Stimulated activated CD8-positive, alpha-beta memory T cell treated with anti-CD3 and anti-CD28 coated beads, Interleukin-7, amount 100 ng/mL, for 4 hours (primary cell): Measurements from ENCODE around the gene ATP5F1E.

Experiments used
- DNase-seq, 2 donors: peaks; one replicate each; pipeline ENCODE4 v3.0.0-alpha.2; 2020; ENCODE audit warnings: low read depth in 2 of 2

Gene ATP5F1E

DNA sequence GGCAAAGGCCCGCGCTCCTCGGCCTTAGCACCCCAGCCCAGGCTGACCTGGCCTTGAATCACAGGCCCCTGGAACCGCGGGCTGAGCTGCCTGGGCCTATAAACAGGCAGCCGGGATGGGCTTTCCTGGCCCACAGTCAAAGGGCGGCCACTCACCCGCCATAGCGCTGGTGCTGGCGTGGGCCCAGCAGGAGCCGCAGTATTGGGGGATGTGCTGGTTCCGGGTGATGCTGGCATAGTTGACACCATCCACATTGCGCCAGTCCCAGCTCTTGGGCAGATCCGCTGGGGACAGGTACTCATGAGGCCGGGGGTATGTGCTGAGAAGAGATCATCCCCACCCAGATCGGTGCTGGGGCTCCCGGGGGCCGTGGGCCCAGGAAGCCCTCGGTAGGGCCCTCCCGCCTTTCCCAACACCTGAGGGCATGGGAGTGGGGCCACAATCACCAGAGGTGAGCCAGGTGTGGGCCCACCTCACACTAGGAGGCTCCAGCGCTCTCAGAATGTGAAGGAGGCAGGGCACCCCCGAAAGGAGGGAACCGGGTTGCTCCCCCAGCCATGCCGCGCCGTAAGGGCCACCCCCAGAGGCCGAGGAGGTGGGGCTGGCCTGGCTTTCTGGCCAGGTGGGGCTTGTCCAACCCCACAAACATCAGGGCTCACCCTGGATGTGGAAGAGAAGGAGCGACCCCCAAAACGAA lies 25.8 kb downstream of the ATP5F1E start:
- no peak for DNase-seq

DNA sequence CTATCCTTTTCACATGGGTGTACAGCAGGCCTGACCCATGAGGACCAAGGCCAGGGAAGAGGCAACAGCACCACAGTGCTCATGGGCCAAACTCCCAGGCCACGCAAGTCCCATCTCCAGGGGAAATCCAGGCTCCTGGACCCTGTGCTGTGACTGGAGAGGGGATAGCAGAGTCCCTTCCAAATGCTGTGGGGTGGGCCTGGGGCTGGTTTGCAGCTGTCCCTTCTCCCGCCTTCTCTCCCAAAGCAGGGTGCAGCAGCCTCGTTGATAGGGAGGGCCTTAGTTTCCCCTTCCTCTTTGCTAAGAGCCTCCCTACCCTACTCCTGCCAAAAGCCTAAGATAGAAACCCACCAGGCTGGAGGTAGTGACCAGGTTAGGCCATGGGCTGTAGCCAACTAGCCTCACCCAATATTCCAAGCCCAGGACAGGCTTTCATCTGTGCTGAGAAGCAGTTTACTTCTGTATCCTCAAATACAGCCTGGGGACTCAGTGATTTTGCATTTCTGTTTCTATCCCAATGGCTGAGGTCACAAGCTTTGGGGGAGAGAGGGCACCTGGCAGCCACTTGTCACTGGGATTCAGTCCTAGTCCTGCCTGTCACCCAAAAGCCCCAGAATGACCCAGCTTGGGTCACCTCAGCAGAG lies 26.5 kb downstream of the ATP5F1E start:
- no peak for DNase-seq

DNA sequence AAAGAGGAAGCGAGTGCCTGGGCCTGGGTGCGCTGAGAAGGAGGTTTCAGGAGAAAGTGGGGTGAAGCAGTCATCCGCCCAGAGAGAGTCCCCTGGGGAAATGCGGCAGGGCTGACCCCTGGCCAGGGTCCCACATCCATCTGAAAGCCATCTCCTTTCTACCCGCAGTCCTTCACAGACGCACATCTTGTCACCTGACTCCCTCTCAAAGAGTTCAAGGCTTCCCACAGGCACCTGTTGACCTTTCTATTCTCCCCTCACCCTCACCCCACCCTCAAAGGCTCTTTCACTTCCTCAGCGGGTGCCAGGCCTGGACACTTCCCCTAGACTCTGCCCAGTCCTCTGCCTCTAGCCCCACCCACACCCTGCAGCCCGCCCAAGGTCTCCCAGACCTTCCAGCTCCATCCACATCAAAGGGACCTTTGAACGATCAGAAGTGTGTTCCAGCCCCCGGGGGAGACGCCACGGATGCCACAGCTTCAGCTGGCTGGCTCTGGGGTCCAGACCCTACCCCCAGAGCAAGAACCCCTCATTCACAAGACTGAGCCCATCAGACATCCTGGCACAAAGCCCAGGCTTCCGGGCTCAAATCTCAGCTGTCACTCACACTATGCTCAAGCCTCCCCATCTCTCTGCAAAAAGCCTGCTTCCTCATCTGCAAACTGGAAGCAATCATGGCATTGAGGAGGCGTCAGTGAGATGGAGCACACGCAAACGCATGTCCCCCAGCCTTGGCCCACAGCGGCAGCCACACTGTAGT lies 27.2 kb downstream of the ATP5F1E start:
- no peak for DNase-seq

DNA sequence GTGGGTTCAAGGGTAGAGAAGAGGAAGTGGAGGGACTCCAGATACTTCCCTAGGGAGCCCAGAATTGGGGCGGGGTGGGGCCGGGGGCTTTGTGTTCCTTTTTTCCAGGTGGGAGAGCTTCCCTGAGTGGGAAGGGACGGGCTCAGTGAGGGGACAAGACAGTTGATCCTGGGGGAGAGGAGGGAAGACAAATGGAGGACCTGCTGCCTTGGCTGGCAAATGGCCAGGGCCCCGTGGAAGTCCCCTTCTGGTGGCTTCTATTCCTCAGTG lies 27.7 kb downstream of the ATP5F1E start:
- no peak for DNase-seq

DNA sequence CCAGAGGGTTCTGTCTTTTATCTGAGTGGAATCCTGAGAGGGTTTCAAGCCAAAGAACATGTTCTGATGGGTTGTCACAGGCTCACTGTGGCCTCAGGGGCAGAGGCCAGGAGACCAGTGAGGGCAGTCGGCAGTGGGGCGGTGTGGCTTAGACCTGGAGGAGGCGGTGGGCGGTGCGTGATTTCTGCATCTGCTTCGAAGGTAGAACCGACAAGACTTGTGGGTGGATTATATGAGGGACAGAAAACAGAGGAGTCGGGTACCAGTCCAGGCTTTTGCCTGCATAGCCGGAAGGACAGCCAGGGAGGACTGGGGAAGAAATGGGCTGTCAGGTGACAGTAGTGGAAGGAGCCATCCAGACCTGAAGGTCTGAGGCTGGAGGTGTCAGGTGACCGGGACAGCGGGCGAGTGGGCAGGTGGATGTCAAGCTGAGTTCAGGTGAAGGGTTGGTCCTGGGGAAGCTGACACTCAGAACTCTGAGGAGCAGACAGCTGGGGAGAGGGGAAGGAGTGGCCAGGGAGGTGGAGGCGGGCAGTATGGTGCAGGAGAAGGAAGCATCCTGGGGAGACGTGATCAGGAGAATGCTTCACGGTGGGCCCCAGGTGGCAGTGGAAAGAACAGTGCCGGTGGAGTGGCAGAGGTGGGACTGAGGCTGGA lies 28.2 kb downstream of the ATP5F1E start:
- DNase-seq, result no peak

DNA sequence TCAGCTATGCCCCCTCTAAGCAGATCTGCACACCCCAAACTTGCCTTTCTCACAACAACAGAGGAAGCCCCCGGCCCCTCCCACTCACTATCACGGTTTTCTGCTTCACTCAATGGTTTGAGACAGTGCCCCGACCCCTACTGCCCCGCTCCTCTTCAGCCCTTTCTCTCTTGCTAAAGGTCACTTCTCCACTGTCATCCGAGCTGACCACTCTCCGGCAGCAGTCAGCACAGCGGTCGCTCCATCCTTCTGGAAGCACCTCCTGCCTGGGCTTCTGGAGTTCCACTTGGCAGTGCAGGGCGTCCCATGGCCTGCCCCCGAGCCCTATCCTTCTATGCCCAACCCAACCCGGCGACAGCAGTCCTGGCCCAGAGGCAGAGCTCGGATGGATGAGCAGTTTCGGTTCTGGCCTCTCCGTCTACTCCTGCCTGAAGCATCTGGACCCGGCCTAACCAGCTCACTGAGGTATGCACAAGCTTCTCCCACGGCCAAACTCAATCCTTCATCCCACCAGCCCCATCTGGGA lies 29.2 kb downstream of the ATP5F1E start:
- no peak for DNase-seq

DNA sequence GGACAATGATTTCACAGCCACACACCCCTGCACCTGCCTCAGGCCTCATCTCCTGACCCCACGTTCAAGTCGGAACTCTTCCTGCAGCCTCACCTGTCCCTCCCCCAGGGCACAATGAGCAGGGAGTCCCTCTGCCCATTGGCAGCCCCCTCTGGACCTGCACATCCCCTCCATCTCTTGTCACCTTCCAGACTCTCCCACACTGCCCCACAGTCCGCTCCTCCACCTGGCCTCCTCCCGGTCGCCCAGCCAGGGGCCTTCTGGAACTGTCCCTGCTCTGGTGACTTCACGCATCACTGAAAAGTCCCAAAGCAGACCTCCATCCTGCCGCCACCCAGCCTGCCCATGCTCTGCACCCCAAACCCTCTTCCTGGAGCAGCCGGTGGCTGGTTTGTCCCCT lies 29.7 kb downstream of the ATP5F1E start:
- no peak for DNase-seq

DNA sequence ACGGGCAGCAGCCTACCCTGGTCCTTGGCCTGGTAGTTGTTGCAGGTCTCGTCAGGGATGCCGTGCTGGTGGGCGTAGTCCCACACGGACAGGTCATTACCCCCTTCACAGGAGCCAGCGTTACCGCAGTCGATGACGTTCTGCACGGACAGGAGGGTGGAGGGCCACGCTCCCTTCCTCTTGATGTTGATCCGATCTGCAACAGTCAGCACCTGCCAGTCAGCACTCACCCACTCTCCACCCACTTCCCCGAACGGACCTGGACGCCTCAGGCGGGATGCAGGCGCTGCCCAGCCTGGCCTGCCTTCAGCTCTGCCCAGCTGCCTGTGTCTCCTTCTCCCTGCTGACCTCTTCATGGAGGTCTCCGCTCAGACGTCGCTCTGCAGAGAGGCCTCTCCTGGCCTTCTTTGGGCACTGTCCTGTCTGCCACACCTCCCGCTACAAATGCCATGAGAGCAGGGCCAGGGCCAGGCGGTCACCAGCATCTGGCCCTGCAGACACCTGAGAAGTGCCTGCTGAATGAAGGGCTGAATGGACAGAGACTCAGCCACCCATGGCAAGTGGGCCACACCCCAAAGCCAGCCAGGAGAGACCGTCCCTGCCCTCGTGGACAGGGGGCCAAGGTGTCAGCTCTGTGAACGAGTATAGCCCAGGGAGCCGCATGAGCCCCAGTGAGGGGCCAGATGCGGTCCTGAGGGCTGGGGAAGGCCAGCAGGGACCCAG lies 30.5 kb downstream of the ATP5F1E start:
- DNase-seq, result no peak

DNA sequence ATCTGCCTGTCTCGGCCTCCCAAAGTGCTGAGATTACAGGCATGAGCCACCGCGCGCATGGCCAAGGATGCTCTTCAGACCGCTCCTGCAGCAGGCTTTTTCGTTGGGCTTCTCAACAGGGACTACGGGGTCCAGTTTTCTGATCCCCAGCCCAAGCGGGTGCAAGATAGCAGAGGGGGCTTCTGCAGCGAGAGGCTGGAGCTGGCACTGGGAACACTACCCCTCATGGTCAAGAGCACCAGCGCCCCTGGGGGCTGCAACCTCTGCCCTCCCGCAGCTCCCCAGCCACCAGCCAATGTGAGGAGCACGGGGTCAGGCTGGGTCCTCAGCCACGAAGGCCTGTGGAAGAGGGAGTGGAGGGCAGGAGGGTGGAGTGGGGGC lies 31.1 kb downstream of the ATP5F1E start:
- no peak for DNase-seq

DNA sequence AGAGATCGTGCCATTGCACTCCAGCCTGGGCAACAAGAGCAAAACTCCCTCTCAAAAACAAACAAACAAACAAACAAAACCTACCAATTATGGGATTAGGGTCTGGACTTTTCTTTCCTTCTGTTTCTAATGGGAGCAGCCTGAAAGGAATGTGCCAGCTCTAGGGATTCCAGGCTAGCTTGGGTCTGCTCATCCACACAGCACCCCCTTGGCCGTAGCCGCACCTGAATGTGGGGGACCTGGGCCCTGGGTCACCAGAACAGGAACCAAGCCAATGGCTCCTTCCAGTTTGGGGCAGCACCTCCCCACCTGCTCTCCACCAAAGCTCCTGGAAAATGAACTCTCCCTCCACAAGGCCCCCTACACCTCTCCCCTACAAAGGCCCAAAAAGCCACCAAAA lies 31.8 kb downstream of the ATP5F1E start:
- DNase-seq, result no peak

DNA sequence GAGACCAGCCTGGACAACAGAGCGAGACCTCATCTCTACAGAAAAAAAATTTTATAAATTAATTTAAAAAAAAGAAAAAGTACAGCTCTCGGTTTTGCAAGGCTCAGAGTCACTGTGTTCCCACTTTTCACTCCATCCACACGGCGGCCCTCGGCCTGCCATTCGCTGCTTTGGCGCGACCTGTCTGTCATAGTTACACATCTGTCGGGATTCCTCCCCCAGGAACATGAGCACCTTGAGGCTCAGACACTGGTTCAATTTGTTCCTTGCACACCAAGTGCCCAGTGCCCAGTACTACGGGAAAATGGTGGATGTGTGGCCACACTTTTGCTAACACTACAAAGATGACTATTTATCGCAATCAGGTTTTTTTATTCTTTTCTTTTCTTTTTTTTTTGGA lies 33.5 kb downstream of the ATP5F1E start:
- DNase-seq, result no peak

DNA sequence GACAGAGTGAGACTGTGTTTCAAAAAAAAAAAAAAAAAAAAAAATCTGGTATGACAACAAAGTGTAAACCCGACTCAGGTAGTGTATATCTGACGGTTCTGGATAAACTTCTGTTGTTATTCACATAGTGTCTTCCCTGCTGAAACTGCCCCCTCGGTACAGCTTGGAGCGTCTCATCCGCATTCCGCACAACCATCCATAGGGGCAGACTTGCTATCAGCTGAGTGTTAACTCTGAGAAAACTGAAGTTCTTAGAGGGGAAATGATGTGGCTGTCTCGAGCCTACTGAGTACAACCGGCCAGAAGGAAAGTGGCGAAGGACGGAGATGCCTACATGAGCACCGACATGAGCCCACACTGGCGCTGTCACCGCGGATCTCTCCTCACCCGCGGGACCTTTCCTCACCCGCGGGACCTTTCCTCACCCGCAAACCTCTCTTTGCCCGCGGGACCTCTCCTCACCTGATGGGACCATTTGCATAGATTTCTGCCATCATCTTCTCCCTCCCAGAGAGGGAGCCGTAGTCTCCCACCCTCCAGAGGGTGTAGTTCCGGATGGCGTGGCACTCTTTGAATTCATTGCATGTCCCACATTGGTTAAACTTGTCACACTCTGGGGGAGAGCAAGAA lies 34.9 kb downstream of the ATP5F1E start:
- DNase-seq, result no peak

DNA sequence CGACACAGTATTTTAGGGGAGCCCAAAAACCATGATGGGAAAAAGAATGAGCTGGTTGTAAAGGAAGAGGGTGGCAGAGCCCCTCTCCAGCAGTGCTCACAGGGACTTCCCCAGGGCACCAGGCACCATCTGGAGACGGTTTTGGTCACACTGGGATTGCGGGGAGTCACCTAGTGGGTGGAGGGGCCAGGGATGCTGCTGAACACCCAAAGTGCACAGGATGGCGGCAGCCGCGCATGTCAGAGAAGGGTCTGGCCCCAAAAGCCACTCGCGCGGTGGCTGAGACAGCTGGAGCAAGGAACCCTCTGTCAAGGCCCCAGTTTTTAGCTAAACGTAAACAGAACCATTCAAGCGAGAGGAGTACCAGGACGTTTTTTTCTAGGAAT lies 35.9 kb downstream of the ATP5F1E start:
- no peak for DNase-seq

DNA sequence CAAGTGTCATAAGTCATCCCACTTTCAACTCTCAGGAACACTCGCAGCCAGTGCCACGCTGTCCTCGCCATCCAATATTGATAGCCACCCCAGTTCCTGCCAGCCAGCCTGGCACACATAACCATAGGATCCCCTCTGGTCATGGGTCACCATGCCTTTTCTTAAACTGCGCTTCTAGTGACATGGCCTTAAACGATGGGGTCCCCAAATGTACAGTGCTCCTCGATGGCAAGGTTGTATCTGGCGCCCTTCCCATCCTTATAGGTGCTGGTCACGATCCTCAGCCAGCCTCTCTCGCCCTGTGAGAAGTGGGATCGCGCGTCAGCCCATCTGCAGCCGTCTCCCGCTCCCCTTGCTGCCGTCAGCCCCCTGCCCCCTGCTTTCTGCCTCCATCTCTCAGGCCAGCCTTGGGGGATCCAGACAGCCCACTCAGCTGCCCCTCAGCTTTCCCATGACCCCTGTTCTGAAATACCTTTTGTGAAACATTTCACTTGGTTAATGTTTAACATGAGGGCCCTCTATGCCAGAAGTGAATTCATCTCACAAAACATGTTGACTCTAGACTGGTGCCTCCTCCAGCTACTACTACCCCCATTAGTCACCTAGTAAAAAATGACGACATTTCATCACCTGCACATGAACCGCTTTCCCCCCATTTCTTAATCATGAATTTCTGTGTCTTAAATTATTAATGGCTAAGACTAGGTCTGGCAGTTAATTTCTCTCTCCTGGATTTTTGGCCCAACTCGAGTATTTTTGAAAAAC lies 36.5 kb downstream of the ATP5F1E start:
- no peak for DNase-seq

DNA sequence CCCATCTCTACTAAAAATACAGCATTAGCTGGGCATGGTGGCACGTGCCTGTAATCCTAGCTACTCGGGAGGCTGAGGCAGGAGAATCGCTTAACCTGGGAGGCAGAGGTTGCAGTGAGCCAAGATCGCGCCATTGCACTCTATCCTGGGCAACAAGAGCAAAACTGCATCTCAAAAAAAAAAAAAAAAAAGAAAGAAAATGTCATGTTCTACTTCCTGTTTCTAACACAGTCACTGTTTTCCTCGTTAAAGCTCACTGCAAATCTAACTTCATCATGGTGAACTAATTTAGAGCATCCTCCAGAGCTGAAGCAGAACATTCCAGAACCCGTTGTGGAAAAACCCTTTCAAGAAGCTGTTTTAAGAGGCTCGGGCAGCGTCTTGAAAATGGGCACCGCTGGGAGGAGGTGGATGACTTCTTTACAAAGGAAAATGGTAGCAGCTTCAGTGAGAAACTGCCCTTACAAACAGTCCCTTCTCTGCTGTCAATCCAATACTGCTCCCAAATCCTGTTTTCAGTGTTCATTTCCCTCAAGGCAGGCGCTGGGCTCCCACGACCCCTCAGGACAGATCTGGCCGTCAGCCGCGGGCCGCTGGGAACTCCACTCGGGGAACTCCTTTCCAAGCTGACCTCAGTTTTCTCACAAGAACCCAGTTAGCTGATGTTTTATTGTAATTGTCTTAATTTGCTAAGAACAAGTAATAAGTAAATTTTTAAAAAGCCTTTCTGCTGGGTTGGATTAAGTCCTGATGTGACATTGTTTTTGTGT lies 37.6 kb downstream of the ATP5F1E start:
- DNase-seq, result no peak

DNA sequence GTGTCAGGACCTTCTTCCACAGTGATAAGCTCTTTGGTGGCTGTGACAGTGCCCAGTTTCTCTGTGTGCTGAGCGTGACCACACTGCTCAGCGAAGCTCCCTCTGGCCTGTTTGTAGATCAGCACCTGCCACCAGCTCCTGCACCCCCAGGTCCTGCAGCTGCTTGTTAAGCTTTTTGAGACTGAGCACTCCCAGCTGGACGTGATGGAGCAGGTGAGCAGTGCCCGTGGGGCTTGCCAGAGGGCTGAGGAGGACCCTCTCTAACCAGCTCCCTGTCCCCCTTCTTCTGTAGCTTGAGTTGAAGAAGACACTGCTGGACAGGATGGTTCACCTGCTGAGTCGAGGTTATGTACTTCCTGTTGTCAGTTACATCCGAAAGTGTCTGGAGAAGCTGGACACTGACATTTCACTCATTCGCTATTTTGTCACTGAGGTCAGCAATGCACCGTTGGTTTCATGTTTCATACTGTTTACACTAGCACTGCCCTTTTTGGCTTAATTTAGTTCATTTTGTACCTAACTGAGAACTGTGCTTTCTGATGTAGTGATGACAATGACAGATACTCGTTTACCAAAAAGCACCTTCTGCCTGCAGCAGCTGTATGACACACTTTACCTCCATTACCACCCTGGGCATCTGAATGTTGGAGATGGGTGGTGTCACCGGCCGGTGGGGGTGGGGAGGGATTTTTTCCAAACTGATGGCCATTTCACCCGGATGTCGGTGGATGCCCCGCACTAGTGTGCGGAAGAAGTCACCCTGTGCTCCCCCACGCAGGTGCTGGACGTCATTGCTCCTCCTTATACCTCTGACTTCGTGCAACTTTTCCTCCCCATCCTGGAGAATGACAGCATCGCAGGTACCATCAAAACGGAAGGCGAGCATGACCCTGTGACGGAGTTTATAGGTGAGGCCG lies 38.5 kb downstream of the ATP5F1E start:
- DNase-seq, result no peak

DNA sequence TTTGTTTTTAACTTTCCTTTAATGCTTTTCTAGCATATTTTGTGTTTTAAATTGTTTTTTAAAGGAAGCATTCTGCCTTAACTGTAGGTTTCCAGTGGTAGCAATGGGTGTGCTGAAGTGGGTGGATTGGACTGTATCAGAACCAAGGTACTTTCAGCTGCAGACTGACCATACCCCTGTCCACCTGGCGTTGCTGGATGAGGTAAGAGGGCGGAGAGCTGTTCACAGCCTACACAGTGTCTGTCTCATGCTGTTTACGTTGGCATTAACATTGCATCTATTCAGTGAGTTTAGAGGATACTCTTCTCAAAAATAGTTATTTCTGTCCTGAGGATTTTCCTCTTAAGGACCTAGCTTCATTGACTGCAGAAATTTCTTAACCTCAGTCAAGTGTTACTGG lies 39.2 kb downstream of the ATP5F1E start:
- no peak for DNase-seq

DNA sequence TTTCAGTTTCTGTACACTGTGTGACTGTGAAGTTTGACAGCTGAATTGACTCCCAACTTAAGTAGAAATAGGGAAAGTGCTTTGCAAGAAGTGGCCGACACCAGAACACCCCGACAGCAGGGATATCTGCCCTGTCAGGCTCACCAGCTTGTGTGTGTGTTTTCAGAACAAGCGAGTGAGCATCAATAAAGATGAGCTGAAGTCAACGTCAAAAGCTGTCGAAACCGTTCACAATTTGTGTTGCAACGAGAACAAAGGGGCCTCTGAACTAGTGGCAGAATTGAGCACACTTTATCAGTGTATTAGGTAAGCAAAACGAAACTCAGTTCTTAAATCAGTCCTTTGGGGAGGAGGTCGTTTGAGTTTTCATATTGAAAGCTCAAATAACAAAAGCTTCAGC lies 40.4 kb downstream of the ATP5F1E start:
- no peak for DNase-seq
